Lower lobe of right lung (tissue), 2 donors: ENCODE results near the gene PLEKHH1. TPM values are rescaled to one million over a fixed set of nuclear protein-coding genes. Genes with fewer than 3 reads are reported as not detected.
"Not testable (repeated sequence)": the region's sequence is repeated elsewhere in the genome, so short reads cannot be mapped to it uniquely, and the experiment has no call there.

Source experiments
- ATAC-seq, 2 donors: fragments of 200-7000 bp; cut with Tn5 transposase; one replicate each; pipeline ENCODE4 v1.9.1; 2020 to 2022; ENCODE audit warnings: mild to moderate bottlenecking in 2 of 2, moderate library complexity in 2 of 2
- DNase-seq: peaks from one replicate; pipeline ENCODE4 v3.0.0-alpha.2; 2020
- H3K27ac ChIP-seq: fragments of 200-600 bp; one replicate; pipeline ENCODE4 v1.8.0; 2022
- H3K27me3 ChIP-seq: fragments of 200-600 bp; one replicate; pipeline ENCODE4 v1.8.0; 2022; ENCODE audit warnings: low read depth
- H3K36me3 ChIP-seq: fragments of 200-600 bp; one replicate; pipeline ENCODE4 v1.8.0; 2022; ENCODE audit warnings: mild to moderate bottlenecking
- H3K4me1 ChIP-seq: fragments of 200-600 bp; one replicate; pipeline ENCODE4 v1.8.0; 2022
- H3K4me3 ChIP-seq: fragments of 200-600 bp; one replicate; pipeline ENCODE4 v1.8.0; 2022; ENCODE audit warnings: mild to moderate bottlenecking
- H3K9me3 ChIP-seq: fragments of 200-600 bp; one replicate; pipeline ENCODE4 v1.8.0; 2022
- intact Hi-C: fragments of 100-400 bp; cut with DNase I; formaldehyde crosslinking; loops from one replicate; pipeline ENCODE4 v1.11.0; 2022
- total RNA-seq: library from RNA; stranded (reverse); fragmentation: NEBNext Ultra II Directional; extraction: Animal tissue kit (Norgen Biotek cat#: 25700); gene quantifications from one replicate; pipeline ENCODE4 v1.2.1, GENCODE V29; 2021
- TF ChIP-seq, protein P1 (sequence below): fragments of 200-600 bp; IDR thresholded peaks from one replicate; pipeline ENCODE4 v1.8.0; 2022; ENCODE audit warnings: antibody characterized with exemption, mild to moderate bottlenecking
- donor health status: DM: no; HTN: yes; CAD: no; lungs with severe emphysema.

Gene PLEKHH1
- total RNA-seq, 1 donor from 2014 or later = 4.6 TPM

DNA sequence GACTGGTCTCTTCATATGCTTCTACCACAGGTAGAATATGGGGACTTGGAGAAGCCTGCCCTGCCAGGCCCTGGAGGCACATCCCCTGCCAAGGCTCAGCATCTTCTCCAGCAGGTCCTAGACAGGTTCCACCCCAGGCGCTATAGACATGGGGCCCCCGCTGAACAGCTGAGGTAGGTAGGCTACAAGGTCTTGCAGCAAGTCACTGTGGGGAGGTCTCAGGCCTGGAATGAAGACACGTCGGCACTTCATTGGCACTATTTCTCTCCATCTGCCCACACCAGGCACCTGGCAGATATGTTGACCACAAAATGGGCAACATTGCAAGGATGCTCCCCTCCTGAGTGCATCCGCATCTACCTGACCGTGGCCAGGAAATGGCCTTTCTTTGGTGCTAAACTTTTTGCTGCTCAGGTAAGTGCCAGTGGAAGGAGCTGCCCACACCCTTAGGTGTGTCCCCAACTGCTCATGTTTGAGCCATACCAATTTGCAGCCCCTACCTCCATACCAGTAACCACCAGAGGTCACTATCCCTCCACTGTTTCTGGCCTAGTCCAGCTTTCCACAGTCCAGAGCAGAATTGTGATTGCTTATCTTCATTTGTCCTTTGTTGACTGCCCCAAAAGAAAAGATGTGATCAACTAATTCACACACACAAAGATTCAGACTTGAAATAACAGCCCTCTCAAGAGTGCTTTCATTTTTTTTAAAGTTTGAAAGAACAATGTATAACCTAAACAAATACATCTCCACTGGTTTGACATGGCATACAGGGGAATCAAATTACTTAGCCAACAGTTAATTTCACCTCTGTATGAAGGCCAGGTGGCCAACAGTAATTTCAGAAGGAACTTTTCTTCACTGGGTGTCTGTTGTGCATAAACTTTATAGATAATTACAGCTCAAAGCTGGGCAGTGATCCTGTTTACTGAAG lies 50.9 kb downstream of the PLEKHH1 start:
- TF ChIP-seq, protein P1, sequence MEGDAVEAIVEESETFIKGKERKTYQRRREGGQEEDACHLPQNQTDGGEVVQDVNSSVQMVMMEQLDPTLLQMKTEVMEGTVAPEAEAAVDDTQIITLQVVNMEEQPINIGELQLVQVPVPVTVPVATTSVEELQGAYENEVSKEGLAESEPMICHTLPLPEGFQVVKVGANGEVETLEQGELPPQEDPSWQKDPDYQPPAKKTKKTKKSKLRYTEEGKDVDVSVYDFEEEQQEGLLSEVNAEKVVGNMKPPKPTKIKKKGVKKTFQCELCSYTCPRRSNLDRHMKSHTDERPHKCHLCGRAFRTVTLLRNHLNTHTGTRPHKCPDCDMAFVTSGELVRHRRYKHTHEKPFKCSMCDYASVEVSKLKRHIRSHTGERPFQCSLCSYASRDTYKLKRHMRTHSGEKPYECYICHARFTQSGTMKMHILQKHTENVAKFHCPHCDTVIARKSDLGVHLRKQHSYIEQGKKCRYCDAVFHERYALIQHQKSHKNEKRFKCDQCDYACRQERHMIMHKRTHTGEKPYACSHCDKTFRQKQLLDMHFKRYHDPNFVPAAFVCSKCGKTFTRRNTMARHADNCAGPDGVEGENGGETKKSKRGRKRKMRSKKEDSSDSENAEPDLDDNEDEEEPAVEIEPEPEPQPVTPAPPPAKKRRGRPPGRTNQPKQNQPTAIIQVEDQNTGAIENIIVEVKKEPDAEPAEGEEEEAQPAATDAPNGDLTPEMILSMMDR = peak; percentile 66
- Histone ChIP-seq H3K9me3 (no peaks in the 10 kb centered on the region), H3K36me3 (peaks cover 16% of the 10 kb centered on the region), H3K27me3 (no peaks in the 10 kb centered on the region), H3K4me1 (no peaks in the 10 kb centered on the region), H3K27ac (no peak overlapping the region), H3K4me3 (no peak overlapping the region)
- DNase-seq (no peak), ATAC-seq (peak; percentile 79 to 81)
- intact Hi-C loops = no loop called here

DNA sequence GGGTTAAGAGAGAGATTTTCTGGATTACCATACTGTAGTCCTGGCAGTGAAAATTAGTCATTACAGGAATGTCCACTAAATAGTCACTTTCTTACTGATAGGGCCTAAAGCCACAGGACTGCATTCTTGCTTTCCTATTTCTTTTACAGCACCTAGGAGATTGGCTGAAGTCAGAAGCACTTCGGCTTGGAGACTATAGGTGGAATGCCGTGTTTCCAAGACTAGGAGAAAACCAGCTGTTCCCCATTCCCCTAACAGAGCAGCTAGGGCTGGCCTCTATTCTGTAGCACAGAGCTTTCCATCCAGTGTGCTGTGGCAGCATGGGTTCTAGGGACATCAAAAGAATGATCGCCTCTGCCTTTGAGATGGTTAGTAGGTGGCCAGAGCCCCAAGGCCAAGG lies 51.9 kb downstream of the PLEKHH1 start:
- ATAC-seq = no peak
- H3K4me3 ChIP-seq = no peak overlapping the region
- intact Hi-C loops = no loop called here

DNA sequence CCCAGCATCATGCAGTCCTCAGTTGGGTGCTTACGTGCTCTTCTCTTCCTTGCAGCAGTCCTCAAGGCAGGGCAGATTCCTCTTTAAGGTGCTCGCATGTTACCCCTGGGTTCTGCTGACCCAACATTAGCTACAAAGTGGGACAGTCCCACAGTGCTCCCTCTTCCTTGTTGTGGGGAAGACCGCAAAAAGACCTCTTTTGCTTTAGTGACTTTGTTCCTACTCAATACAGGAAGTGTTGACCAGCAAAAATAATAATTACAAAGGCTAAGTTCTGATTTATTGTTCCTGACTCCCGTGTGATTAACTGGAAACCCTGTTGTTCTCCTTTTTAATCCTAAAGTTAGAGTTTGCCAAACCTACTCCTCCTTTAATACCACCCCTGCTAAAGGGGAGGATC lies 53.3 kb downstream of the PLEKHH1 start:
- Histone ChIP-seq H3K27ac (no peak overlapping the region), H3K4me1 (no peaks in the 10 kb centered on the region), H3K9me3 (no peaks in the 10 kb centered on the region), H3K27me3 (no peaks in the 10 kb centered on the region), H3K36me3 (peaks cover 40% of the 10 kb centered on the region), H3K4me3 (no peak overlapping the region)
- DNase-seq (no peak), ATAC-seq (peak in 1 of 2 donors; percentile 11)
- TF ChIP-seq, protein P1 = no peak
- intact Hi-C loops = no loop called here

More for the DNA sequence above, 51.9 kb downstream of the PLEKHH1 start:
- no peak overlapping the region for H3K27ac ChIP-seq
- no peaks in the 10 kb centered on the region for H3K27me3 ChIP-seq
- no peaks in the 10 kb centered on the region for H3K9me3 ChIP-seq
- DNase-seq = no peak
- H3K36me3 ChIP-seq = peaks cover 26% of the 10 kb centered on the region
- TF ChIP-seq, protein P1 = no peak
- no peaks in the 10 kb centered on the region for H3K4me1 ChIP-seq

DNA sequence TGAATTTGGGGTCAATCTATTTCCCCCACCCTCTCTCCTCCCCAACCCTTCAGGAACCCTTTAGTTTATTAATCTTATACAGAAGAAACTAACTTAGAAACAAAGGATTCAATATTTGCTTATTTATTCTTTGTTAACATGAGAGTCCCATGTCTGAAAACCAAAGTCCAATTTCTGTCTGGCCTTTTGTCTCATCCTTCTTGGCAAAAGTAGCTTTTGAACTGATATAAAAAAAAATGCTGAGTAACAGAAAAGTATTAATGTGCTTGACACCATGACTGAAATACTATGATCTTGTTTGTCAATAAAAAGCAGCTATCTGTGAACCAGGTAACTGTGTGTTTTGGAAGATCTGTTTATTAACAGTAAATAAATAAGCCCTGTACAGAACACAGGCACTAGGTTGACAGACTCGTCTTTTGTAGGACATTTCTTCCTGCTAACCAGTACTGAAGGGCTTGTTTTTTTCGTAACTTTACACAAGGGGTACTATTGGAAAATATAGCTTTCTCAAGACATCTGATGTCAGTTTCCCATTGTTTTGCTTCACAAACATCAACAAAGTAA lies 56.2 kb downstream of the PLEKHH1 start:
- Histone ChIP-seq H3K27ac (no peak overlapping the region), H3K4me3 (no peak overlapping the region), H3K9me3 (no peaks in the 10 kb centered on the region), H3K4me1 (no peaks in the 10 kb centered on the region), H3K27me3 (no peaks in the 10 kb centered on the region), H3K36me3 (peaks cover 66% of the 10 kb centered on the region)
- TF ChIP-seq, protein P1 = no peak
- DNase-seq (no peak), ATAC-seq (no peak)
- intact Hi-C loops = no loop called here

DNA sequence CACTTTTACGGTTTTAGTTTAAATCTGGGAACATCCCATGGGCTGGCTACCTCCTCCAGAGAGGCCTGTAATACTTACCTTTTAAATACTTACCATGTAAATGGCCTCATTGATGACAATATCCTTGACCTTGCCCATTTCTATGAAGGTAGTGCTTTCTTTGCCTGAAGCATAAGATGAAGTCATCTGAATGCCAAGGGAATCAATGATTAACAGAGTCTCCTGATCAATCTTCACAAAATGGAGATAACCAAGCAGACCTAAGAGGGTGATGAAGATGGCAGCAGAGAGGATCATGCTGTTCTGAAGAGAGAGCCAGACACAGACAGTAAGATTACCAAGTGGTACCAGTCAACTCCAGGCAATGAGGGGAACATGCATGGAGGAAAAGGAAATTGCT lies 60.6 kb downstream of the PLEKHH1 start:
- H3K27me3 ChIP-seq, H3K4me1 ChIP-seq, H3K27ac ChIP-seq, H3K9me3 ChIP-seq, intact Hi-C loops, H3K4me3 ChIP-seq, ATAC-seq, DNase-seq: not testable (repeated sequence)
- peaks cover 54% of the 10 kb centered on the region for H3K36me3 ChIP-seq

DNA sequence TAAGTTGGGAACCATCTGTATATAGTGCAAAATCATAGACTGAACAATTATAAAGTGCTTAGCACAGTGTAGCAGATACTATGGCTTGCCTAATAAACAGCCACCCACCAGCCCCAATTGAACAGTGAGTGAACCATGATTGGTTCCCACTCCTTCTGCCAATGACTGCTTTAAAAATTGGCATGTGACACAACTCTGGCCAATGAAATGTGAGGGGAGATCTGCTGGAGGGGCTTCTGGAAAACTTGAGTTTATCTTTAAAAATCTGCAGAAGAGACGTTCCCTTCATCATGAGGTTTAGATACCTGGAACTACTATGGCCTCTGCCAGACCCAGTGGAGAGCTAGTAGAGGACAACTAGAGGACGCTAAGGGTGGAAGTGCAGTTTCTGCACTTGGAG lies 62.3 kb downstream of the PLEKHH1 start:
- Histone ChIP-seq H3K4me3 (no peak overlapping the region), H3K4me1 (peaks cover 9% of the 10 kb centered on the region), H3K9me3 (no peaks in the 10 kb centered on the region), H3K27me3 (no peaks in the 10 kb centered on the region), H3K27ac (no peak overlapping the region), H3K36me3 (peaks cover 36% of the 10 kb centered on the region)
- TF ChIP-seq, protein P1 = no peak
- no peak for ATAC-seq
- no peak for DNase-seq
- intact Hi-C loops = no loop called here
